ENCODE measurements around the gene PPDPF.

DNA sequence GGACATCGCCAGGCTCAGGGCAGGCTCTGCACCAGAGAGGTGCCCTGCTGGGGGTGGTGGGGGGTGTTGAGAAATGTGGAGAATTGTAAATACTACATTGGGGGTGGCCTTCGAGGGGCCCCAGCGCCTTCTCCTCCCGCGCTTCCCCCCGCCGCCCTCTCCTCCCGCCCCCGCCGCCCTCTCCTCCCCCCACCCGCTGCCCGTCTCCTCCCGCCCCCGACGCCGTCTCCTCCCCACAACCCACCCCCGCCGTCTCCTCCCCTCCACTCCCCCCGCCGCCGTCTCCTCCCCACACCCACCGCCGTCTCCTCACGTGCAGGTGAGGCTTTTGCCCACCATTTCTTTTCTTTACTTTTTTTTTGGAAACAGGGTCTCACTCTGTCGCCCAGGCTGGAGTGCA lies 28.5 kb downstream of the PPDPF start:
- TF ChIP-seq, protein P1, sequence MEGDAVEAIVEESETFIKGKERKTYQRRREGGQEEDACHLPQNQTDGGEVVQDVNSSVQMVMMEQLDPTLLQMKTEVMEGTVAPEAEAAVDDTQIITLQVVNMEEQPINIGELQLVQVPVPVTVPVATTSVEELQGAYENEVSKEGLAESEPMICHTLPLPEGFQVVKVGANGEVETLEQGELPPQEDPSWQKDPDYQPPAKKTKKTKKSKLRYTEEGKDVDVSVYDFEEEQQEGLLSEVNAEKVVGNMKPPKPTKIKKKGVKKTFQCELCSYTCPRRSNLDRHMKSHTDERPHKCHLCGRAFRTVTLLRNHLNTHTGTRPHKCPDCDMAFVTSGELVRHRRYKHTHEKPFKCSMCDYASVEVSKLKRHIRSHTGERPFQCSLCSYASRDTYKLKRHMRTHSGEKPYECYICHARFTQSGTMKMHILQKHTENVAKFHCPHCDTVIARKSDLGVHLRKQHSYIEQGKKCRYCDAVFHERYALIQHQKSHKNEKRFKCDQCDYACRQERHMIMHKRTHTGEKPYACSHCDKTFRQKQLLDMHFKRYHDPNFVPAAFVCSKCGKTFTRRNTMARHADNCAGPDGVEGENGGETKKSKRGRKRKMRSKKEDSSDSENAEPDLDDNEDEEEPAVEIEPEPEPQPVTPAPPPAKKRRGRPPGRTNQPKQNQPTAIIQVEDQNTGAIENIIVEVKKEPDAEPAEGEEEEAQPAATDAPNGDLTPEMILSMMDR (IDR thresholded peaks at IDR 0.05), result no peak
- TF ChIP-seq POLR2A (IDR thresholded peaks at IDR 0.05), result no peak
